ENCODE data around the gene PXDN.

The PXDN gene

GRCh38 chr2:1742681-1743395 lies 1.5 kb downstream of the PXDN start:
- Histone ChIP-seq H3K9me3 (replicated peaks in 1 of 11) (peaks cover 0 to 14% (median 11%) of the 10 kb centered on the region in 11 experiments; a peak in 14 of 22 replicates), H3K4me1 (peaks cover 40 to 68% (median 61%) of the 10 kb centered on the region in 10 experiments), H3K9ac (peak overlapping the region; percentile 83 to 94 (median 91)), H3K4me2 (peak overlapping the region; percentile 82 to 94 (median 88)), H3K27ac (peak overlapping the region; percentile 82 to 94 (median 92)), H4K20me1 (peaks cover 15 to 68% (median 52%) of the 10 kb centered on the region in 11 experiments; a peak in 20 of 22 replicates), H3K4me3 (peak overlapping the region; percentile 75 to 90 (median 84)), H3K27me3 (no peaks in the 10 kb centered on the region), H3K36me3 (peaks cover 0 to 46% (median 33%) of the 10 kb centered on the region in 11 experiments; a peak in 18 of 22 replicates)
- TF ChIP-seq Cebpa-rat (IDR thresholded peaks at IDR 0.05) = no peak

- Histone ChIP-seq H3K27ac (peak overlapping the region; percentile 82 to 94 (median 92); a peak in 21 of 22 replicates), H3K4me2 (peak overlapping the region; percentile 82 to 94 (median 88)), H3K27me3 (no peaks in the 10 kb centered on the region), H3K36me3 (peaks cover 0 to 52% (median 38%) of the 10 kb centered on the region in 11 experiments; a peak in 19 of 22 replicates), H3K9me3 (replicated peaks in 1 of 11) (peaks cover 0 to 19% (median 17%) of the 10 kb centered on the region in 11 experiments; a peak in 16 of 22 replicates), H4K20me1 (peaks cover 15 to 73% (median 55%) of the 10 kb centered on the region in 11 experiments; a peak in 20 of 22 replicates), H3K9ac (peak overlapping the region; percentile 83 to 94 (median 91)), H3K4me3 (peak overlapping the region; percentile 75 to 90 (median 84)), H3K4me1 (peaks cover 40 to 68% (median 60%) of the 10 kb centered on the region in 10 experiments)
- no peak for TF ChIP-seq Cebpa-rat (IDR thresholded peaks at IDR 0.05)
Observed at GRCh38 chr2:1742301-1742680, 2.0 kb downstream of the PXDN start.

- Histone ChIP-seq H3K9me3 (replicated peaks in 1 of 11) (peaks cover 0 to 23% (median 21%) of the 10 kb centered on the region in 11 experiments; a peak in 18 of 22 replicates), H3K4me1 (peaks cover 40 to 65% (median 59%) of the 10 kb centered on the region in 10 experiments), H3K27me3 (no peaks in the 10 kb centered on the region), H4K20me1 (peaks cover 18 to 77% (median 57%) of the 10 kb centered on the region in 11 experiments; a peak in 20 of 22 replicates), H3K27ac (peak overlapping the region; percentile 82 to 94 (median 92); a peak in 19 of 22 replicates), H3K9ac (peak overlapping the region; percentile 83 to 94 (median 91); a peak in 20 of 22 replicates), H3K36me3 (peaks cover 0 to 56% (median 43%) of the 10 kb centered on the region in 11 experiments; a peak in 20 of 22 replicates), H3K4me2 (peak overlapping the region; percentile 82 to 94 (median 88)), H3K4me3 (peak overlapping the region; percentile 75 to 90 (median 84))
- no peak for TF ChIP-seq Cebpa-rat (IDR thresholded peaks at IDR 0.05)
Observed at GRCh38 chr2:1741851-1742250, 2.5 kb downstream of the PXDN start.

- peak overlapping the region; percentile 82 to 94 (median 88) for H3K4me2 ChIP-seq
- peaks cover 43 to 57% (median 50%) of the 10 kb centered on the region in 10 experiments for H3K4me1 ChIP-seq
- H3K36me3 ChIP-seq = peaks cover 0 to 65% (median 52%) of the 10 kb centered on the region in 11 experiments; a peak in 20 of 22 replicates
- peaks cover 19 to 75% (median 57%) of the 10 kb centered on the region in 11 experiments; a peak in 21 of 22 replicates for H4K20me1 ChIP-seq
- peak overlapping the region in 6 of 10 experiments; percentile 25 to 87 (median 84); a peak in 8 of 20 replicates for H3K4me3 ChIP-seq
- H3K27me3 ChIP-seq = no peaks in the 10 kb centered on the region
- TF ChIP-seq Cebpa-rat (IDR thresholded peaks at IDR 0.05) = no peak
- peak overlapping the region in 10 of 11 experiments; percentile 14 to 93 (median 48); a peak in 17 of 22 replicates for H3K27ac ChIP-seq
- H3K9me3 ChIP-seq (replicated peaks in 1 of 11) = peaks cover 0 to 32% (median 30%) of the 10 kb centered on the region in 11 experiments; a peak in 20 of 22 replicates
- H3K9ac ChIP-seq = peak overlapping the region in 10 of 11 experiments; percentile 2 to 93 (median 34); a peak in 12 of 22 replicates
Observed at GRCh38 chr2:1740716-1741589, 3.4 kb downstream of the PXDN start.

- Histone ChIP-seq H3K4me3 (peak overlapping the region in 3 of 10 experiments; percentile 25 to 84 (median 39); a peak in 4 of 20 replicates), H3K9me3 (replicated peaks in 1 of 11) (peaks cover 7 to 41% (median 38%) of the 10 kb centered on the region in 11 experiments; a peak in 21 of 22 replicates), H3K4me1 (peaks cover 37 to 48% (median 42%) of the 10 kb centered on the region in 10 experiments), H3K27ac (peak overlapping the region in 10 of 11 experiments; percentile 14 to 93 (median 48); a peak in 17 of 22 replicates), H4K20me1 (peaks cover 19 to 77% (median 48%) of the 10 kb centered on the region in 11 experiments; a peak in 21 of 22 replicates), H3K27me3 (no peaks in the 10 kb centered on the region), H3K36me3 (peaks cover 0 to 73% (median 60%) of the 10 kb centered on the region in 11 experiments; a peak in 20 of 22 replicates), H3K4me2 (peak overlapping the region; percentile 82 to 94 (median 88)), H3K9ac (peak overlapping the region in 10 of 11 experiments; percentile 2 to 93 (median 34); a peak in 11 of 22 replicates)
- TF ChIP-seq Cebpa-rat (IDR thresholded peaks at IDR 0.05) = no peak
Observed at GRCh38 chr2:1739961-1740715, 4.2 kb downstream of the PXDN start.

- Histone ChIP-seq H3K36me3 (peaks cover 0 to 80% (median 67%) of the 10 kb centered on the region in 11 experiments; a peak in 20 of 22 replicates), H3K4me1 (peaks cover 35 to 46% (median 38%) of the 10 kb centered on the region in 10 experiments), H3K27ac (peak overlapping the region in 3 of 11 experiments; percentile 2 to 90 (median 54); a peak in 3 of 22 replicates), H3K4me3 (no peak overlapping the region), H3K27me3 (no peaks in the 10 kb centered on the region), H3K4me2 (peak overlapping the region; percentile 82 to 94 (median 88); a peak in 19 of 22 replicates), H3K9me3 (replicated peaks in 1 of 11) (peaks cover 10 to 48% (median 45%) of the 10 kb centered on the region in 11 experiments; a peak in 21 of 22 replicates), H3K9ac (peak overlapping the region in 1 of 11 experiments; percentile 91; a peak in 2 of 22 replicates), H4K20me1 (peaks cover 19 to 82% (median 48%) of the 10 kb centered on the region in 11 experiments; a peak in 21 of 22 replicates)
- TF ChIP-seq Cebpa-rat (IDR thresholded peaks at IDR 0.05) = no peak
Observed at GRCh38 chr2:1739322-1739957, 4.9 kb downstream of the PXDN start.

All from BLaER1 treated with 17β-estradiol and CSF1 and Interleukin-3, amounts not matched to agents 10 nM and 100 nM (cell line).